Thoracic aorta (tissue), 2 donors: Measurements from ENCODE around the gene HPSE2. TPM values are rescaled to one million over a fixed set of nuclear protein-coding genes. Genes with fewer than 3 reads are reported as not detected.
"Not testable (repeated sequence)": the region's sequence is repeated elsewhere in the genome, so short reads cannot be mapped to it uniquely, and the experiment has no call there.

Experiments used
- ATAC-seq: fragments of 150-250 bp; one replicate; pipeline ENCODE4 v1.8.0; 2017; ENCODE audit warnings: low read depth; ENCODE audit not compliant: insufficient number of reproducible peaks, low FRiP score
- DNase-seq: peaks from one replicate; pipeline ENCODE4 v3.0.0-alpha.2; 2020; ENCODE audit warnings: low spot score
- H3K27ac ChIP-seq, 2 donors: fragments of 200-600 bp; sonication (generic); 1 replicate in 1 of 2; 2 replicates in 1 of 2; pipeline ENCODE4 v1.5.1; 2016; ENCODE audit warnings: mild to moderate bottlenecking in 2 of 2, moderate library complexity in 2 of 2
- H3K27me3 ChIP-seq: fragments of 200-600 bp; sonication (generic); replicated peaks from 2 replicates; pipeline ENCODE4 v1.6.0; 2016; ENCODE audit warnings: mild to moderate bottlenecking; ENCODE audit not compliant: insufficient read depth
- H3K36me3 ChIP-seq: fragments of 200-600 bp; sonication (generic); one replicate; pipeline ENCODE4 v1.5.1; 2016
- H3K4me1 ChIP-seq, 2 donors: fragments of 200-600 bp; sonication (generic); 1 replicate in 1 of 2; 2 replicates in 1 of 2; pipeline versions ENCODE4 v1.5.1 to v1.6.0; 2016; ENCODE audit warnings: low read depth in 2 of 2, mild to moderate bottlenecking in 1 of 2; ENCODE audit not compliant: control insufficient read depth in 1 of 2
- H3K4me3 ChIP-seq: fragments of 200-600 bp; sonication (generic); 2 replicates; pipeline ENCODE4 v1.5.1; 2016; ENCODE audit warnings: mild to moderate bottlenecking
- H3K9me3 ChIP-seq: fragments of 200-600 bp; sonication (generic); 2 replicates; pipeline ENCODE4 v1.5.1; 2016
- CTCF ChIP-seq: fragments of 200-600 bp; sonication (generic); IDR thresholded peaks from one replicate; pipeline ENCODE4 v1.5.1; 2019; ENCODE audit warnings: antibody characterized with exemption
- total RNA-seq, 2 donors: library from RNA; depleted of rRNA; stranded (reverse); fragments of >200 nt; gene quantifications; one replicate each; pipeline versions ENCODE4 v1.1.0 to v1.2.3, GENCODE V29; 2016

HPSE2 gene
- total RNA-seq, 2 donors from 2014 or later = 1.1 to 1.8 TPM

GRCh38 chr10:98910048-98910447 is 325.6 kb downstream of the HPSE2 start:
- ATAC-seq = no peak
- no peaks in the 10 kb centered on the region for H3K9me3 ChIP-seq
- H3K4me1 ChIP-seq = no peaks in the 10 kb centered on the region
- no peak for DNase-seq
- no peak overlapping the region for H3K27ac ChIP-seq
- H3K36me3 ChIP-seq = no peaks in the 10 kb centered on the region
- H3K4me3 ChIP-seq = no peak overlapping the region
- no peak for TF ChIP-seq CTCF
- H3K27me3 ChIP-seq = no peaks in the 10 kb centered on the region

GRCh38 chr10:98908868-98909267 is 326.8 kb downstream of the HPSE2 start:
- H3K4me1 ChIP-seq = no peaks in the 10 kb centered on the region
- no peaks in the 10 kb centered on the region for H3K9me3 ChIP-seq
- DNase-seq (no peak), ATAC-seq (no peak)
- no peaks in the 10 kb centered on the region for H3K27me3 ChIP-seq
- H3K4me3 ChIP-seq = no peak overlapping the region
- H3K27ac ChIP-seq = no peak overlapping the region
- no peaks in the 10 kb centered on the region for H3K36me3 ChIP-seq
- TF ChIP-seq CTCF = no peak

DNA sequence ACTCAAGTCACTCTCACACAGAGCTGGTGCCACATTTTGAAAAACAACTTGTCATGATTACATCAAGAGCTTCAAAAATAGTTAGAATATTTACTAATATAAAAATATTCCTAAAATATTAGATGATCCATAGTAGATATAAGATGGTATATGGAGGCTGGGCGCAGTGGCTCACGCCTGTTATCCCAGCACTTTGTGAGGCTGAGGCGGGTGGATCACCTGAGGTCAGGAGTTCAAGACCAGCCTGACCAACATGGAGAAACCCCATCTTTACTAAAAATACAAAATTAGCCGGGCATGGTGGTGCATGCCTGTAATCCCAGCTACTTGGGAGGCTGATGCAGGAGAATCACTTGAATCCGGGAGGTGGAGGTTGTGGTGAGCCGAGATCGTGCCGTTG is 327.4 kb downstream of the HPSE2 start:
- not testable (repeated sequence) for DNase-seq, H3K9me3 ChIP-seq, H3K4me1 ChIP-seq, ATAC-seq, H3K4me3 ChIP-seq, H3K36me3 ChIP-seq, H3K27ac ChIP-seq, H3K27me3 ChIP-seq

DNA sequence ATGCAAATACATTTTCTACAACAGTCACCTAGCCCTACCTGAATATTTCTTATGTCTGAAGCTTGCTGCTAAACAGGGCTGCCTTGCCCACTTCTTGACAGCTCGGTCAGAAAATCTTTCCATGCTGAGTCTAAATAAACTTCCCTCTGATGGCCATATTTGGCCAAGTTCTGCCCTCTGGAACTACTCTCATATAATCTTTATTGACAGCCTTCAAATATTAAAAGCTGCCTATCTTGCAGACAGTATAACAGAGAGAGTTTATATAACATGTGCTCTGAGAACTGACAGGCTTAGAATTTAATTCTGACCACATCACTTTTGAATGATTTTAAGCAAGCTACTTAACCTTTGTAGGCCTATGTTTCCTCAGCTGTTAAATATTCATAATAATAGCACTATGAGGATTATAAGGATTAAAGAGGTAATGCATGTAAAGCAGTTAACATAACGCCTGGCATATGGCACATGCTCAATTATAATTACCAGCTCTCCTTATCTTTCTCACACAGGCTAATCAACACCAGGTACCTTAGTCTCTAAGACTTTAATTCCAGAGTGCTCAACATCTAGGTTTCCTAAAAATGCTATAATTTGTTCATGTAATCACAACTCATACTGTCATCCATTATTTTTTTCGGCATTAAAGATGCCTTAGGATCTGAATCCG is 334.1 kb downstream of the HPSE2 start:
- TF ChIP-seq CTCF = no peak
- no peaks in the 10 kb centered on the region for H3K9me3 ChIP-seq
- ATAC-seq (no peak), DNase-seq (no peak)
- H3K4me3 ChIP-seq = no peak overlapping the region
- H3K4me1 ChIP-seq = no peaks in the 10 kb centered on the region
- H3K36me3 ChIP-seq = no peaks in the 10 kb centered on the region
- no peak overlapping the region for H3K27ac ChIP-seq
- no peaks in the 10 kb centered on the region for H3K27me3 ChIP-seq

GRCh38 chr10:98899018-98899417 is 336.6 kb downstream of the HPSE2 start:
- DNase-seq = no peak
- H3K36me3 ChIP-seq = no peaks in the 10 kb centered on the region
- no peak for ATAC-seq
- no peak overlapping the region for H3K27ac ChIP-seq
- no peak for TF ChIP-seq CTCF
- no peaks in the 10 kb centered on the region for H3K9me3 ChIP-seq
- H3K4me1 ChIP-seq = no peaks in the 10 kb centered on the region
- no peak overlapping the region for H3K4me3 ChIP-seq
- H3K27me3 ChIP-seq = no peaks in the 10 kb centered on the region

DNA sequence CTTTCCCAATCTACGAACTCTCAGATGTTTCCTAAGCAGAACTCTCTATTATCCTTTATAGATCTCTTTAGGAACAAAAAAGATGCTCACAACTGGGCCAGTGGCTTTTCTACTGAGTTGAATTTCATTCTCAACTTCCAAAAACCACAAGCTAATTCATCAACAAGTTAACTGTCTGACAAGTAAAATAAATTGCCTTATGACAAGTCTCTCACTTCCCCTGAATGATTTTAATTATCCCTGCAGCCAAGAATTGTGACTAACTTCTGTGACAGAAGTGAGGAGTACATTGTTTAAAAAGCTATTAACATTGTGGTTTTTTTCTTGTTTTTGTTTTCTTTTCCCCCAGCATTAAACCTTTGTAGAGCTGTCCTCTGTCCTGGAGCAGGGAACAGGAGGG is 343.1 kb downstream of the HPSE2 start:
- ATAC-seq (no peak), DNase-seq (no peak)
- Histone ChIP-seq H3K4me3 (no peak overlapping the region), H3K36me3 (no peaks in the 10 kb centered on the region), H3K4me1 (no peaks in the 10 kb centered on the region), H3K9me3 (no peaks in the 10 kb centered on the region), H3K27ac (no peak overlapping the region), H3K27me3 (no peaks in the 10 kb centered on the region)
- TF ChIP-seq CTCF = no peak
